H1 (cell line): ENCODE data around the gene SLC25A45. TPM values are rescaled to one million over a fixed set of nuclear protein-coding genes. Genes with fewer than 3 reads are reported as not detected.

ENCODE experiments used
- CBX5 ChIP-seq: fragments of 300-800, 300-1000 bp; sonication (generic); IDR thresholded peaks from 2 replicates; pipeline ENCODE4 v1.7.1; 2016; ENCODE audit warnings: antibody characterized with exemption, low read length, low read depth
- CBX8 ChIP-seq: fragments of 300-800, 300-1000 bp; sonication (generic); IDR thresholded peaks from 2 replicates; pipeline ENCODE4 v1.7.1; 2016; ENCODE audit warnings: low read depth, low read length, borderline replicate concordance
- CTBP2 ChIP-seq: IDR thresholded peaks from 2 replicates; pipeline ENCODE4 v1.7.0; 2011; ENCODE audit warnings: borderline replicate concordance, mild to moderate bottlenecking, moderate library complexity, mixed read lengths, low read length; ENCODE audit not compliant: insufficient read depth, insufficient read length
- EGR1 ChIP-seq: IDR thresholded peaks from 2 replicates; pipeline ENCODE4 v1.6.1; 2011; ENCODE audit warnings: low read depth, low read length, borderline replicate concordance
- MAFK ChIP-seq: IDR thresholded peaks from 2 replicates; pipeline ENCODE4 v1.6.1; 2012; ENCODE audit warnings: low read depth, mild to moderate bottlenecking, improper control_type of control experiment, low read length
- RFX5 ChIP-seq: IDR thresholded peaks from 2 replicates; pipeline ENCODE4 v1.6.1; 2011; ENCODE audit warnings: low read depth, low read length, improper control_type of control experiment, borderline replicate concordance
- SP4 ChIP-seq: IDR thresholded peaks from 2 replicates; pipeline ENCODE4 v1.6.1; 2012; ENCODE audit warnings: low read length, inconsistent platforms
- USF2 ChIP-seq: IDR thresholded peaks from 2 replicates; pipeline ENCODE4 v1.6.1; 2011; ENCODE audit warnings: low read length, improper control_type of control experiment
- polyA plus RNA-seq, 7 experiments: library from polyadenylated mRNA; depleted of rRNA in 3 of 7; stranded (reverse) in 5 of 7; unstranded in 2 of 7; fragments of >200 nt in 5 of 7; fragments of 200-250 nt in 2 of 7; gene quantifications; 1 replicate in 5 of 7; 2 replicates in 1 of 7; 4 replicates in 1 of 7; pipeline versions ENCODE4 v1.2.1 to v1.2.3, GENCODE V29; 2011 to 2013; ENCODE audit warnings: missing spikeins in 2 of 7, mixed read lengths in 2 of 7
- total RNA-seq: library from RNA; stranded (reverse); fragmentation: NEBNext Ultra II Directional; extraction: Animal tissue kit (Norgen Biotek cat#: 25700); gene quantifications from 2 replicates; pipeline ENCODE4 v1.2.1, GENCODE V29; 2021

Gene SLC25A45
- total and polyA plus RNA-seq, 2 of the 8 experiments (the other 6 are each of a cell fraction or from before 2014, with no cell fraction given): 0.54 to 0.59 TPM

GRCh38 chr11:65418681-65419459, 36.4 kb upstream of the SLC25A45 start (continued):
- TF ChIP-seq USF2 (peak; percentile 52), CTBP2 (no peak), RFX5 (no peak), EGR1 (no peak), SP4 (no peak), CBX5 (no peak), MAFK (peak; percentile 85; the same call in 1 of the 2 replicates), CBX8 (no peak)
